Epithelial cell of esophagus (primary cell): ENCODE results near the gene ADAMTS19.

Experiments
- DNase-seq: peaks from one replicate; pipeline ENCODE4 v3.0.0; 2010; ENCODE audit warnings: low read depth
- H3K4me3 ChIP-seq: 2 replicates; pipeline ENCODE4 v1.5.1; 2011; ENCODE audit warnings: mild to moderate bottlenecking, low read length, control low read depth
- TF ChIP-seq, protein P1 (sequence below): IDR thresholded peaks from 2 replicates; pipeline ENCODE4 v1.5.1; 2011; ENCODE audit warnings: low read depth, mild to moderate bottlenecking, low read length, control low read depth, inconsistent platforms; ENCODE audit not compliant: insufficient read depth; ENCODE audit errors: missing control alignments

The ADAMTS19 gene

DNA sequence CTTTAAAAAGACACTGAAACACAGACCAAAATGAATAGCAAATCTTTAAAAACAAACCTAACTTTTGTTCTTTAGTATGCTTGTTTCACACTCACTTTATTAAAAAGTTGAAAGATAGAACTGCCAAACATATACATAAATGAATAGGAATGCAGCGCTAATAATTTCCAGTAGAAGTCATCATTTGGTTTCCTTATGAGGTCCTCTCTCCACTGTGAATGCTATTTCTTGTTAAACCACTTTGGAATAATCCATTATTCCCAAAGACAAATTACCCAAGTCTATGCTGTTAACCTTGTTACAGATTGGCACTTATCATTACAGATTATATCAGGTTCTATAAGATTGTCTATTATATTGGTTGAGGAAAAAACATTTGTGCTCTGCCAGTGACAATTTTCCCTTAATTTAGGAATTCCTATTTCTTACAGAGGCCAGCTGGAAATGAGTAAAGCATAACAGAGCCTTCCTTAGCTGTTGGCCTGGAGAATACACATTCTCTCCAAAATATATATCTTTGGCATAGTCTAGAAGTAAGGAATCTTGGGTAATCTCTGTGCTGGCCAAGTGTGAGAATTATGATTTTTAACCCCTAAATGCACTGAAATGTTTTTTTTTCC lies 258.5 kb downstream of the ADAMTS19 start:
- DNase-seq: no peak
- no peak overlapping the region for H3K4me3 ChIP-seq

DNA sequence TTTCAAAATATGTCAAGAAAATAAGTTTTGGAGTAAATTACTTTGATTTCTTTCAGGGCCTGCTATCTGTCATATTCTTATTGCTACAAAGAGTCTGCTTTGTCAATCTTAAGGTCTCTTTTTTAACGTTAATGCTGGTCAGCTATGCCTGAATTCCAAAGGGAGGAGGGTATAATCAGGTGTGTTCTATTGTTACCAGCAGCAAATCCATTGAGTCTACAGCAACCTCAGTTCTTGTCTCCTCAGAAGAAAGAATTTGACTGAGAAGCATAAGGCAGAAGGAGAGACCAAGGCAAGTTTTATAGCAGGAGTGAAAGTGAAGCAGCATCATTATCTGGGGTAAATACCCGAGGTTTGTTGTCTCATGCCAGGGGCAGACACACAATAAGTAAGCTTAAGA lies 264.1 kb downstream of the ADAMTS19 start:
- H3K4me3 ChIP-seq: no peak overlapping the region
- TF ChIP-seq, protein P1, sequence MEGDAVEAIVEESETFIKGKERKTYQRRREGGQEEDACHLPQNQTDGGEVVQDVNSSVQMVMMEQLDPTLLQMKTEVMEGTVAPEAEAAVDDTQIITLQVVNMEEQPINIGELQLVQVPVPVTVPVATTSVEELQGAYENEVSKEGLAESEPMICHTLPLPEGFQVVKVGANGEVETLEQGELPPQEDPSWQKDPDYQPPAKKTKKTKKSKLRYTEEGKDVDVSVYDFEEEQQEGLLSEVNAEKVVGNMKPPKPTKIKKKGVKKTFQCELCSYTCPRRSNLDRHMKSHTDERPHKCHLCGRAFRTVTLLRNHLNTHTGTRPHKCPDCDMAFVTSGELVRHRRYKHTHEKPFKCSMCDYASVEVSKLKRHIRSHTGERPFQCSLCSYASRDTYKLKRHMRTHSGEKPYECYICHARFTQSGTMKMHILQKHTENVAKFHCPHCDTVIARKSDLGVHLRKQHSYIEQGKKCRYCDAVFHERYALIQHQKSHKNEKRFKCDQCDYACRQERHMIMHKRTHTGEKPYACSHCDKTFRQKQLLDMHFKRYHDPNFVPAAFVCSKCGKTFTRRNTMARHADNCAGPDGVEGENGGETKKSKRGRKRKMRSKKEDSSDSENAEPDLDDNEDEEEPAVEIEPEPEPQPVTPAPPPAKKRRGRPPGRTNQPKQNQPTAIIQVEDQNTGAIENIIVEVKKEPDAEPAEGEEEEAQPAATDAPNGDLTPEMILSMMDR: no peak
- no peak for DNase-seq

More for the DNA sequence above, 258.5 kb downstream of the ADAMTS19 start:
- TF ChIP-seq, protein P1: no peak

DNA sequence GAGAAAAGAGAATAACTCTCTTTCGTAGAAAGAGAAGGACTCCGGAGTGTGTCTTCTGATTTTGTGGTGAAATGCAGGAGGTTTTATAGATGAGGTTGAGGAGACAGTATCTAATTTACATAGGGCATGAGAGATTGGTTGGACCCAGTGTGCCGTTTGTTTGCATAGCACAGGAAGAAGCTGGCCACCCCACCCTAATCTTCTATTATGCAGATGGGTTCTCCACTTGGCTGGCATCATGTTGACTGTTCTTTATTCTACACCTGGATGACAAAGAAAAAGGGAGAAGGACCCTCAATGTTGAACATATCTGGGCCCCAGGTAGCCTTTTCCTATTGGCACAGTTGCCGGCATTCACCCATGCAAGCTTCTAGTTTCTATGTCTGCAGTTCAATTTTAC lies 264.5 kb downstream of the ADAMTS19 start:
- TF ChIP-seq, protein P1: no peak
- DNase-seq: no peak
- no peak overlapping the region for H3K4me3 ChIP-seq

DNA sequence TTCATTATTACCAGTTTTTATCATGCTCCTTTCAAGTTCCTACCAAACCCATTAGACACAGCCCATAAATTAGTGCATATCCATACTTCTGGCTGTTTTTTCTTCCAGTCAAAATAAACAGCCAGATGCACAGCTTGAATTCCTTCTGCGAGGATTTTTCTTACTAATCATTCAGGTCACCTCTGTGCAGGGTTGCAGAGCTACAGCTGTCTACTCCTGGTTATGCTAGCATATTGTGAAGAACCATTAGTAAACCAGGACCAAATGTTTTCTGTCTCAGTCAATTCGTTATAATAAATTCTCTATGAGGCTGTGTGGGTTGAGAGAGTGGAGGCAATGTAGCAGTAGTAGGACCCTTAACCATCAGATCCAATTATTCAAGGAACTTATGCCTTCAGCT lies 279.7 kb downstream of the ADAMTS19 start:
- no peak overlapping the region for H3K4me3 ChIP-seq
- no peak for DNase-seq
- TF ChIP-seq, protein P1: no peak

DNA sequence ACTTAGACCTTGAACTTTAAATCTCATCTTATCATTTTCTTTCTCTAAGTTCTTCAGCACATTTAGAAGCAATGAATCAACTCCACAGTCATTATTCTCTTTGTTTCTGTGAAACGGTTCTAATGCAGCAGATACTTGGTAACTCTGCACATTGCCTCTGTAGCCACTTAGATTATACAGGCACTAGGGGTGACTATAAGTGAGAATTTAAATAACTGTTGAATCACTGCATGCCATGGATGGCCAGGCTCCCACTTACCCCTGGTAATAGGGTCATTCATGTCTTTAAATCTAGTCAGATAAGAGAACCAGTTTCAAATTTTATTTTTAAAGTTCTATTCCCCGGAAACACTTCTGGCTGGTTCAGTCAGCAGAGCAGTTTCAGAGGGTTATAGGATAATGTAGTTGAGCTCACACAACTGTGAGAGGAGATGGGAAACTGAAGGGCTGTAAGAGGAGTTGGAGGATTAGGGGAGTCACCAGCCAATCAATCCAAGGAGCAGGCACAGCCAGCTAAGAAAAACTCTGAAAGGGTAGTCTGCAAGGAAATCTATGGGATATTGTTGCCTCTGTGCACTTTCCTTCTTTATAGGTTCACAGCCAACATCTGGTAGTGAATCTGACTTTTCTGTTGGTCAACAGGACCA lies 283.6 kb downstream of the ADAMTS19 start:
- DNase-seq: no peak
- TF ChIP-seq, protein P1: no peak

DNA sequence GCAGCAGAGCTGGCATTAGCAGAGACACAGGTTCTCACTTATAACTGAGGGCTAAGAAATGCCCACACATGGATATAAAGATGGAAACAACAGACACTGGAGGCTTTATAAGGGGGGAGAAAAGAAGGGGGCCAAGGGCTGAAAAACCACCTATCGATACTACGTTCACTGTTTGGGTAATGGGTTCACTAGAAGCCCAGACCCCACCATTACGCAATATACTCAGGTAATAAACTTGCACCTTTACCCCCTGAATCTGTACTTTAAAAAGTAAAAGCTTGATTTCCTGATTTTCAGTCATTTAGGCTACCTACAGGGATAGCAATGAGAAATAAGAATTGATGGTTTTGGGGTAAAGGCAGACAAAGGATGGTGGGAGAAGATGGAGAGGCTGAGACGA lies 285.9 kb downstream of the ADAMTS19 start:
- TF ChIP-seq, protein P1: no peak
- no peak overlapping the region for H3K4me3 ChIP-seq
- no peak for DNase-seq

More for the DNA sequence above, 283.6 kb downstream of the ADAMTS19 start:
- H3K4me3 ChIP-seq: no peak overlapping the region

DNA sequence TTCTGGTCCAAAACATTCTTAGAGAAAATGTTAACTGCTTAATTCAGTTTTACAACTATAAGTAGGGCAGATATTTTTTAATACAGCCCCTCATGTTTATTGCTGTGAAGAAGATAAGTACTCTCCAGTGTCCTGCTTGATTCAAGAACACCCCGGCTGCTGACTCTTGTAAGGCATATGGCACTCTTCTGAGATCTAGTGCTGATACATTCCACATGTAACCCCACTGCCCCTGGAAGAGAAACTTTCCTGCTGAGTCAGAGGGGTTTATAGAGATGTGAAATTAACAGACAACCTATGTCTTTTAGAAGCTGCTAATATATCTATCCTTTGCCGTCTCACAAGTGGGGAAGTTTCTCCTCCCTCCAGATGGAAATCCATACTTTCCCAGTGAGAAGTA lies 286.8 kb downstream of the ADAMTS19 start:
- DNase-seq: no peak
- TF ChIP-seq, protein P1: no peak
- no peak overlapping the region for H3K4me3 ChIP-seq
